Keratinocyte (primary cell): Measurements from ENCODE around the gene TNS3. TPM values are rescaled to one million over a fixed set of nuclear protein-coding genes. Genes with fewer than 3 reads are reported as not detected.

Source experiments
- DNase-seq: peaks from one replicate; pipeline ENCODE4 v3.0.0-alpha.2; 2011; ENCODE audit warnings: low read depth, missing footprints, low spot score
- FAIRE-seq: peaks from 2 replicates; lab custom pipeline; 2011; peaks lifted over from hg19 to GRCh38; lab: Jason Lieb, UNC
- H2AFZ ChIP-seq: 2 replicates; pipeline ENCODE4 v1.6.0; 2012; ENCODE audit warnings: low read length, control low read depth, inconsistent platforms; ENCODE audit not compliant: control insufficient read depth
- H3K27ac ChIP-seq: 2 replicates; pipeline ENCODE4 v1.5.1; 2011; ENCODE audit warnings: low read length; ENCODE audit not compliant: control insufficient read depth, insufficient read depth
- H3K27me3 ChIP-seq: 3 replicates; pipeline ENCODE4 v1.6.0; 2011; ENCODE audit warnings: low read length; ENCODE audit not compliant: control insufficient read depth, insufficient read depth; ENCODE audit errors: extremely low read depth
- H3K36me3 ChIP-seq, 2 experiments: 2 replicates in 1 of 2; 3 replicates in 1 of 2; pipeline ENCODE4 v1.5.1; 2011; ENCODE audit warnings: low read length in 2 of 2, mild to moderate bottlenecking in 1 of 2; ENCODE audit not compliant: control insufficient read depth in 2 of 2, insufficient read depth in 2 of 2; ENCODE audit errors: extremely low read depth in 1 of 2
- H3K4me1 ChIP-seq: 3 replicates; pipeline ENCODE4 v1.5.1; 2011; ENCODE audit warnings: low read length; ENCODE audit not compliant: control insufficient read depth, insufficient read depth; ENCODE audit errors: extremely low read depth
- H3K4me2 ChIP-seq: 3 replicates; pipeline ENCODE4 v1.6.0; 2011; ENCODE audit warnings: low read depth, low read length; ENCODE audit not compliant: control insufficient read depth, insufficient read depth; ENCODE audit errors: extremely low read depth
- H3K4me3 ChIP-seq, 3 experiments: fragments of 200-600 bp in 1 of 3; sonication (generic) in 1 of 3; 2 replicates in 2 of 3; 3 replicates in 1 of 3; pipeline ENCODE4 v1.5.1; 2011 to 2016; ENCODE audit warnings: low read length in 3 of 3, mild to moderate bottlenecking in 3 of 3, control low read depth in 2 of 3, inconsistent platforms in 1 of 3, low read depth in 1 of 3, mixed read lengths in 1 of 3, mixed run types in 1 of 3, moderate library complexity in 1 of 3; ENCODE audit not compliant: control insufficient read depth in 2 of 3, insufficient read depth in 2 of 3; ENCODE audit errors: extremely low read depth in 1 of 3
- H3K79me2 ChIP-seq: 2 replicates; pipeline ENCODE4 v1.6.0; 2012; ENCODE audit warnings: low read length; ENCODE audit not compliant: control insufficient read depth, insufficient read depth
- H3K9ac ChIP-seq: 3 replicates; pipeline ENCODE4 v1.6.0; 2011; ENCODE audit warnings: low read length; ENCODE audit not compliant: control insufficient read depth, insufficient read depth; ENCODE audit errors: extremely low read depth
- H3K9me1 ChIP-seq: 3 replicates; pipeline ENCODE4 v1.6.0; 2011; ENCODE audit warnings: low read length; ENCODE audit not compliant: control insufficient read depth, insufficient read depth; ENCODE audit errors: extremely low read depth
- H3K9me3 ChIP-seq: 2 replicates; pipeline ENCODE4 v1.5.1; 2012; ENCODE audit warnings: low read depth, low read length; ENCODE audit not compliant: control insufficient read depth
- H4K20me1 ChIP-seq: 3 replicates; pipeline ENCODE4 v1.6.0; 2011; ENCODE audit warnings: low read length; ENCODE audit not compliant: control insufficient read depth, insufficient read depth; ENCODE audit errors: extremely low read depth
- CTCF ChIP-seq, 3 experiments: IDR thresholded peaks in 1 of 3; conservative IDR thresholded peaks in 1 of 3; optimal IDR thresholded peaks in 1 of 3; 2 replicates in 2 of 3; 3 replicates in 1 of 3; pipeline versions ENCODE3 to v1.5.1; 2011; ENCODE audit warnings: low read length in 3 of 3, mild to moderate bottlenecking in 3 of 3, moderate library complexity in 2 of 3, control low read depth in 1 of 3, inconsistent platforms in 1 of 3; ENCODE audit not compliant: insufficient read depth in 2 of 3; ENCODE audit errors: extremely low read depth in 1 of 3
- EZH2 ChIP-seq: IDR thresholded peaks from one replicate; pipeline ENCODE4 v1.6.1; 2012; ENCODE audit warnings: inconsistent platforms, mild to moderate bottlenecking, low read length, moderate library complexity
- dilution Hi-C: fragments of 300-500 bp; cut with MboI; formaldehyde crosslinking; loops from one replicate; pipeline ENCODE4 v1.7.0; 2020; ENCODE audit warnings: low sequenced_read_pairs; ENCODE audit not compliant: extremely low pct_ligation_motif_present
- polyA plus RNA-seq, 5 experiments: library from polyadenylated mRNA; depleted of rRNA in 3 of 5; stranded (reverse) in 3 of 5; stranded (forward) in 1 of 5; unstranded in 1 of 5; fragments of >200 nt; gene quantifications; 1 replicate in 1 of 5; 2 replicates in 3 of 5; 3 replicates in 1 of 5; pipeline versions ENCODE4 v1.2.1 to v1.2.3, GENCODE V29; 2011 to 2012; ENCODE audit warnings: missing spikeins in 2 of 5, low read depth in 1 of 5, low replicate concordance in 1 of 5

TNS3 gene
- polyA plus RNA-seq, 1 donor (not counting 4 experiments of a cell fraction or from before 2014, with no cell fraction given), result 3.9 TPM

- peak; percentile 44 for FAIRE-seq
- Histone ChIP-seq H3K4me1 (peaks cover 43% of the 10 kb centered on the region), H3K27me3 (no peaks in the 10 kb centered on the region), H3K27ac (no peak overlapping the region), H3K36me3 (no peaks in the 10 kb centered on the region), H4K20me1 (no peaks in the 10 kb centered on the region), H3K79me2 (no peaks in the 10 kb centered on the region), H3K4me3 (no peak overlapping the region), H2AFZ (no peak overlapping the region), H3K9me3 (no peaks in the 10 kb centered on the region), H3K9ac (no peak overlapping the region), H3K4me2 (peak overlapping the region; percentile 37), H3K9me1 (peaks cover 4% of the 10 kb centered on the region)
- TF ChIP-seq CTCF (optimal IDR thresholded peaks at IDR 0.05 in 1 of 3, IDR thresholded peaks at IDR 0.05 in 1 of 3, conservative IDR thresholded peaks at IDR 0.05 in 1 of 3; ENCODE audit: extremely low read depth in 1 of 3, insufficient read depth in 2 of 3, low read length in 3 of 3) (no peak), EZH2 (no peak)
- dilution Hi-C loops, result no loop called here
- DNase-seq, result no peak
Observed at GRCh38 chr7:47336472-47337425, 245.2 kb downstream of the TNS3 start.

GRCh38 chr7:47335557-47336471, 246.1 kb downstream of the TNS3 start:
- DNase-seq, result peak; percentile 68
- FAIRE-seq, result peak; percentile 98
- Histone ChIP-seq H3K4me1 (peaks cover 46% of the 10 kb centered on the region), H3K36me3 (no peaks in the 10 kb centered on the region), H2AFZ (no peak overlapping the region), H3K4me3 (no peak overlapping the region), H3K27ac (no peak overlapping the region), H3K27me3 (no peaks in the 10 kb centered on the region), H4K20me1 (no peaks in the 10 kb centered on the region), H3K79me2 (no peaks in the 10 kb centered on the region), H3K4me2 (peak overlapping the region; percentile 37), H3K9me1 (peaks cover 4% of the 10 kb centered on the region), H3K9ac (no peak overlapping the region), H3K9me3 (no peaks in the 10 kb centered on the region)
- dilution Hi-C loops, result no loop called here
- no peak for TF ChIP-seq CTCF (optimal IDR thresholded peaks at IDR 0.05 in 1 of 3, IDR thresholded peaks at IDR 0.05 in 1 of 3, conservative IDR thresholded peaks at IDR 0.05 in 1 of 3; ENCODE audit: extremely low read depth in 1 of 3, insufficient read depth in 2 of 3, low read length in 3 of 3)
- no peak for TF ChIP-seq EZH2
